A673 (cell line): Measurements from ENCODE around the gene CLIC4. TPM values are rescaled to one million over a fixed set of nuclear protein-coding genes. Genes with fewer than 3 reads are reported as not detected.

Experiments used
- BruUV-seq: library from RNA; stranded (reverse); fragments of 400-500 nt; replicated peaks from 2 replicates; lab custom pipeline; 2021; lab: Mats Ljungman, UMichigan
- CTCF ChIA-PET: fragments of 300-600 bp; sonication (Branson Sonifier 250); formaldehyde crosslinking; loops from one replicate; lab custom pipeline; 2022; ENCODE audit warnings: antibody characterized with exemption; lab: Charles Lee
- POLR2A ChIA-PET: fragments of 300-600 bp; sonication (Branson Sonifier 250); formaldehyde crosslinking; loops from one replicate; lab custom pipeline; 2022; ENCODE audit warnings: antibody characterized with exemption; ENCODE audit not compliant: low non-redundant PET; lab: Charles Lee
- DNase-seq: peaks from one replicate; pipeline ENCODE4 v3.0.0-alpha.2; 2015; ENCODE audit warnings: low spot score
- H3K27ac ChIP-seq: fragments of 200-600 bp; sonication (generic); 2 replicates; pipeline ENCODE4 v1.5.1; 2016; ENCODE audit warnings: mixed run types, low read depth, mild to moderate bottlenecking, mixed read lengths, antibody characterized with exemption, low read length; ENCODE audit not compliant: poor library complexity, severe bottlenecking
- H3K27me3 ChIP-seq: fragments of 200-600 bp; sonication (generic); replicated peaks from 2 replicates; pipeline ENCODE4 v1.6.1; 2017; ENCODE audit warnings: mixed run types, low read depth, mild to moderate bottlenecking, mixed read lengths, antibody characterized with exemption, low read length; ENCODE audit not compliant: insufficient read depth, poor library complexity
- H3K36me3 ChIP-seq: fragments of 200-600 bp; sonication (generic); 2 replicates; pipeline ENCODE4 v1.6.1; 2016; ENCODE audit warnings: mixed run types, mild to moderate bottlenecking, mixed read lengths, antibody characterized with exemption, low read length; ENCODE audit not compliant: insufficient read depth, poor library complexity, severe bottlenecking
- H3K4me1 ChIP-seq: fragments of 200-600 bp; sonication (generic); 2 replicates; pipeline ENCODE4 v1.6.1; 2017; ENCODE audit warnings: mixed run types, mild to moderate bottlenecking, mixed read lengths, antibody characterized with exemption, low read length; ENCODE audit not compliant: insufficient read depth, poor library complexity, severe bottlenecking
- H3K4me3 ChIP-seq: fragments of 200-600 bp; sonication (generic); 2 replicates; pipeline ENCODE4 v1.5.1; 2016; ENCODE audit warnings: low read depth, mixed run types, mild to moderate bottlenecking, mixed read lengths, low read length; ENCODE audit not compliant: poor library complexity, severe bottlenecking
- H3K9me3 ChIP-seq: fragments of 200-600 bp; sonication (generic); 2 replicates; pipeline ENCODE4 v1.6.1; 2016; ENCODE audit warnings: mixed run types, low read depth, mild to moderate bottlenecking, mixed read lengths, antibody characterized with exemption, low read length; ENCODE audit not compliant: poor library complexity, severe bottlenecking
- EZH2 ChIP-seq: fragments of 200-600 bp; sonication (generic); IDR thresholded peaks from 2 replicates; pipeline ENCODE4 v1.6.1; 2017; ENCODE audit warnings: borderline replicate concordance, low read depth, mild to moderate bottlenecking, mixed read lengths, antibody characterized with exemption, low read length; ENCODE audit not compliant: poor library complexity, severe bottlenecking
- intact Hi-C: fragments of 100-400 bp; cut with micrococcal nuclease; formaldehyde crosslinking; loops from one replicate; pipeline ENCODE4 v1.10.0; 2022; ENCODE audit not compliant: unreplicated experiment
- total RNA-seq: library from RNA; stranded (reverse); gene quantifications from 2 replicates; pipeline ENCODE4 v1.2.3, GENCODE V29; 2021
- TF ChIP-seq, protein P1 (sequence below): fragments of 300-800, 200-600 bp; sonication (generic); conservative IDR thresholded peaks from 2 replicates; pipeline ENCODE4 v1.5.1; 2017; ENCODE audit warnings: low read depth, mild to moderate bottlenecking, antibody characterized with exemption, low read length, moderate library complexity, mixed read lengths

Gene CLIC4
- total RNA-seq, 1 experiment from 2014 or later: 207 TPM

DNA sequence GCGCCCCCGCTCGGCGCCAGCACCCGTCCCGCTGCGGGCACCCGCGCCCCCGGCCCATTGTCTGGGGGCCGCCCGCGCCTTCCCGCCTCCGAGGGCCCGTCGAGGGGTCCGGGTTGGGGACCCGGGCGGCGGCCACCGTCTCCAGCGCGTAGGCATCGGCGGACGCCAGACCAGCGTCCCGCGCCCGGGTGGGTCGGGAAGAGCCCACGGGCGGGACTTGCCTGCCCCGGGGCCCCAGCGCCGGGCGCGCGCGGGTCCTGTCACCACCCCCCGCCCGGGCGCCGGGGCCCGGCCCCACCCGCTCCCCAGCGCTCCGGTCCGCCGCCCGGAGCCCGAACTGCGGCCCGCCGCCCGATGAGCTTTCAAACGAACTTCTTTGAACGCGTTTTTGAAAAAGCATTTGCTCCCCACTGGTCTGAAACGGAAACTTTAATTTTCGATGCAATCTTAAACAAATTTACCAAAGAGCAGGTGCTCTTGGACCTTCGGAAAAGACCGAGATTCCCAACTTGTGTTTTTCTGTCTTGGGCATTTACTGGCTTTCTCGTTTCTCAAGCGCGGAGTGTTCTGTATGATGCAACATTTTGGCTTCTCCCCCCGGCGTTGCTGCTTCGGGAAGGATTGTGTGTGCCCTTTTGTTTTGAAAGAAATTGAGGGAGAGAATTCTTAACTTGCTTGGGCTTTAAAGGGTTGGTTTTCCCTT is 615 bp downstream of the CLIC4 start:
- ChIA-PET POLR2A (interaction anchor here (0.8 kb wide), 1 partner anchor 183 kb away, joined by 6 read pairs; no protein-coding TSS in a partner anchor), CTCF (interaction anchor here (0.8 to 2.0 kb wide), 3 partner anchors 57 to 85 kb away, joined by 3 to 9 read pairs (median 4); no protein-coding TSS in a partner anchor)
- Histone ChIP-seq H3K36me3 (no peaks in the 10 kb centered on the region), H3K27ac (peak overlapping the region; percentile 96), H3K4me1 (peaks cover 46% of the 10 kb centered on the region), H3K9me3 (no peaks in the 10 kb centered on the region), H3K27me3 (no peaks in the 10 kb centered on the region), H3K4me3 (peak overlapping the region; percentile 99)
- no TSS peak for BruUV-seq
- TF ChIP-seq, protein P1, sequence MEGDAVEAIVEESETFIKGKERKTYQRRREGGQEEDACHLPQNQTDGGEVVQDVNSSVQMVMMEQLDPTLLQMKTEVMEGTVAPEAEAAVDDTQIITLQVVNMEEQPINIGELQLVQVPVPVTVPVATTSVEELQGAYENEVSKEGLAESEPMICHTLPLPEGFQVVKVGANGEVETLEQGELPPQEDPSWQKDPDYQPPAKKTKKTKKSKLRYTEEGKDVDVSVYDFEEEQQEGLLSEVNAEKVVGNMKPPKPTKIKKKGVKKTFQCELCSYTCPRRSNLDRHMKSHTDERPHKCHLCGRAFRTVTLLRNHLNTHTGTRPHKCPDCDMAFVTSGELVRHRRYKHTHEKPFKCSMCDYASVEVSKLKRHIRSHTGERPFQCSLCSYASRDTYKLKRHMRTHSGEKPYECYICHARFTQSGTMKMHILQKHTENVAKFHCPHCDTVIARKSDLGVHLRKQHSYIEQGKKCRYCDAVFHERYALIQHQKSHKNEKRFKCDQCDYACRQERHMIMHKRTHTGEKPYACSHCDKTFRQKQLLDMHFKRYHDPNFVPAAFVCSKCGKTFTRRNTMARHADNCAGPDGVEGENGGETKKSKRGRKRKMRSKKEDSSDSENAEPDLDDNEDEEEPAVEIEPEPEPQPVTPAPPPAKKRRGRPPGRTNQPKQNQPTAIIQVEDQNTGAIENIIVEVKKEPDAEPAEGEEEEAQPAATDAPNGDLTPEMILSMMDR: no peak
- no peak for TF ChIP-seq EZH2
- intact Hi-C loops: loop anchor here (5.0 kb wide), 1 partner anchor 54 kb away; no protein-coding TSS in a partner anchor
- peak; percentile 76 for DNase-seq

DNA sequence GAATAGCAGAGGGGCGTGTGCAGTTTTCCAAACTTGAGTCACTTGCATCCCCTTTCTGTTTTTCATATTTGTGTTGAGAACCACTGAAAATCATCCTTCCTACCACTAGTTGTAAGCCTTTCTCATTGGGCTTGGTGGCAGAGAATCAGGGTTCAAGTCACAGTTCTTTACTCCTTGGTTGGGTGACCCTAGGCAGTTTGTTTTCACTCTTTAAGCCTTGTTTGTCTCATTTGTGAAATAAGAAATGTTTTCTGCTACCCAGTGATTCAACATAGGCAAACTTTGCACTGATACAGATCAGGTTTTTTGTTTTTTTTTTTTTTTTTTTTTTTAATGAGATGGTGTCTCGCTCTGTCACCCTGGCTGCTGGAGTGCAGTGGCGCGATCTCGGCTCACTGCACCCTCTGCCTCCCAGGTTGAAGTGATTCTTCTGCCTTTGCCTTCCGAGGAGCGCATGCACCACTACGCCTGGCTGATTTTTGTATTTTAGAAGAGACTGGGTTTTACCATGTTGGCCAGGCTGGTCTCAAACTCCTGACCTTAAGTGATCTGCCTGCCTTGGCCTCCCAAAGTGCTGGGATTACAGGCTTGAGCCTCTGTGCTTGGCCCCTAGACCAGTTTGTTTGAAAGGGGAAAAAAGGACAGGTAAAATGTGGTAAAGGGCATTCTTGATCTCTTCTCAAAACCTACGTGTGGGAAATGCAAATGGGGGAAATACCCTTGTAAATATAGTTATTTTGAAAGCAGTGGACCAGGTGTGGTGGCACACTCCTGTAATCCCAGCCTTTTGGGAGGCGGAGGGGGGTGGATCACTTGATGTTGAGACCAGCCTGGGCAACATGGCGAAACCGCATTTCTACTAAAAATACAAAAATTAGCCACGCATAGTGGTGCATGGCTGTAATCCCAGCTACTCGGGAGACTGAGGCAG is 3.2 kb downstream of the CLIC4 start:
- Histone ChIP-seq H3K27me3 (no peaks in the 10 kb centered on the region), H3K4me1 (peaks cover 52% of the 10 kb centered on the region), H3K9me3 (no peaks in the 10 kb centered on the region), H3K4me3 (peak overlapping the region; percentile 99), H3K27ac (peak overlapping the region; percentile 48), H3K36me3 (no peaks in the 10 kb centered on the region)
- ChIA-PET POLR2A (interaction anchor here (1.1 kb wide), 1 partner anchor 14 kb away, joined by 14 read pairs; no protein-coding TSS in a partner anchor), CTCF (no interaction called here)
- DNase-seq: no peak
- intact Hi-C loops: loop anchor here (5.0 kb wide), 1 partner anchor 56 kb away; no protein-coding TSS in a partner anchor
- BruUV-seq: no TSS peak
- TF ChIP-seq, protein P1: no peak
- no peak for TF ChIP-seq EZH2

DNA sequence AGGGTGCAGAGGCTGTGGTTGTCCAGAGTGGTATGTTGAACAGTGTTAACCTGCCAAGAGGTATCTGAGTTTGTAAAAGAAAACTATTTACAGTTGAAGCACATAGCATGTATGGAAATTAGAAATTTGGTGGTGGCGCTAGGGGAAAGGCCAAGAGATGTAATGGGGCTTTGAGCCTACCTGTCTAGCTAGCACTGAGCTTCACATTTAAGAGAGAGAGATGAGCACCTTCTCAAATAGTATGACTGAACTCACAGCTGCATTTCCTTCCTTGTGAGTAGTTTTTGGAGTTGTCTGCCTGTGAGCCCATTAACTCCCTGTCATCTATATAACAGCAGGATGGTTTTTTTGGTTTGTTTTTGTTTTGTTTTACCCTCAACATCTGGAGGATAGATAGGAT is 4.0 kb downstream of the CLIC4 start:
- Histone ChIP-seq H3K36me3 (no peaks in the 10 kb centered on the region), H3K27me3 (no peaks in the 10 kb centered on the region), H3K4me1 (peaks cover 51% of the 10 kb centered on the region), H3K27ac (peak overlapping the region; percentile 14), H3K4me3 (no peak overlapping the region), H3K9me3 (no peaks in the 10 kb centered on the region)
- POLR2A ChIA-PET: interaction anchor here (0.6 kb wide), 1 partner anchor 80 kb away, joined by 11 read pairs; no protein-coding TSS in a partner anchor
- CTCF ChIA-PET: no interaction called here
- intact Hi-C loops: loop anchor here (5.0 kb wide), 1 partner anchor 57 kb away; no protein-coding TSS in a partner anchor
- DNase-seq: no peak
- no TSS peak for BruUV-seq
- TF ChIP-seq, protein P1: no peak
- TF ChIP-seq EZH2: no peak
